Tibial nerve (tissue), 3 donors: ENCODE measurements around the gene UCP2.

Source experiments
- CTCF ChIP-seq, 5 experiments: fragments of 200-600 bp in 3 of 5; fragments of 450-650 bp in 2 of 5; sonication (generic) in 3 of 5; IDR thresholded peaks; one replicate each; pipeline ENCODE4 v1.5.1; 2016 to 2019; ENCODE audit warnings: antibody characterized with exemption in 5 of 5, mild to moderate bottlenecking in 3 of 5, moderate library complexity in 2 of 5
- POLR2A ChIP-seq, 2 donors: fragments of 450-650 bp; IDR thresholded peaks; one replicate each; pipeline ENCODE4 v1.6.1; 2017; ENCODE audit warnings: antibody characterized with exemption in 2 of 2, mild to moderate bottlenecking in 2 of 2, moderate library complexity in 2 of 2

- TF ChIP-seq CTCF (IDR thresholded peaks at IDR 0.05) (no peak), POLR2A (IDR thresholded peaks at IDR 0.05) (no peak)
These were observed 28.0 kb upstream of the UCP2 start for GRCh38 chr11:74010306-74011300.
